Transverse colon (tissue), 4 donors: ENCODE results near the gene NEK9. TPM values are rescaled to one million over a fixed set of nuclear protein-coding genes. Genes with fewer than 3 reads are reported as not detected.
A peak's percentile ranks its signal among the peaks of the same experiment; 100 is the strongest.

ENCODE experiments used
- DNase-seq: peaks from one replicate; pipeline ENCODE4 v3.0.0-alpha.2; 2019
- H3K27ac ChIP-seq, 4 donors: fragments of 200-600 bp; sonication (generic); 2 replicates each; pipeline ENCODE4 v1.5.1; 2016 to 2018; ENCODE audit warnings: inconsistent platforms in 4 of 4
- H3K27me3 ChIP-seq: fragments of 200-600 bp; sonication (generic); 2 replicates; pipeline ENCODE4 v1.5.1; 2017; ENCODE audit warnings: inconsistent platforms
- H3K36me3 ChIP-seq, 4 donors: fragments of 200-600 bp; sonication (generic); 2 replicates each; pipeline ENCODE4 v1.5.1; 2017 to 2019; ENCODE audit warnings: inconsistent platforms in 4 of 4
- H3K4me1 ChIP-seq, 4 donors: fragments of 200-600 bp; sonication (generic); 2 replicates each; pipeline ENCODE4 v1.5.1; 2017 to 2020; ENCODE audit warnings: inconsistent platforms in 4 of 4
- H3K4me3 ChIP-seq, 4 donors: fragments of 200-600 bp; sonication (generic); 1 replicate in 1 of 4; 2 replicates in 3 of 4; pipeline versions ENCODE4 v1.5.1 to v1.6.1; 2017 to 2019; ENCODE audit warnings: inconsistent platforms in 4 of 4
- H3K9me3 ChIP-seq, 2 donors: fragments of 200-600 bp; sonication (generic); 2 replicates each; pipeline ENCODE4 v1.5.1; 2017 to 2019; ENCODE audit warnings: inconsistent platforms in 2 of 2
- EP300 ChIP-seq: sonication (generic); formaldehyde crosslinking; IDR thresholded peaks from one replicate; pipeline ENCODE4 v1.6.1; 2017; ENCODE audit warnings: antibody characterized with exemption, low read depth
- POLR2A ChIP-seq: fragments of 450-650 bp; IDR thresholded peaks from one replicate; pipeline ENCODE4 v1.6.1; 2016; ENCODE audit warnings: antibody characterized with exemption, mild to moderate bottlenecking, moderate library complexity
- POLR2AphosphoS5 ChIP-seq, 3 donors: sonication (generic); formaldehyde crosslinking; IDR thresholded peaks; one replicate each; pipeline ENCODE4 v1.6.1; 2016; ENCODE audit warnings: antibody characterized with exemption in 3 of 3
- WGBS, 2 donors: methylation state at CpG; one replicate each; pipeline ENCODE4 v1.1.5; 2018; ENCODE audit warnings: low coverage in 1 of 2; 5-methylcytosine and 5-hydroxymethylcytosine counted together
- in situ Hi-C, 4 donors: fragments of 200-750 bp; cut with MboI; loops; one replicate each; pipeline versions ENCODE4 v1.15.0 to v1.15.1; 2017; ENCODE audit warnings: low sequenced_read_pairs in 3 of 4, low pct_ligation_motif_present in 1 of 4, low pct_unique_long_range_greater_than_20kb in 1 of 4
- intact Hi-C: fragments of 100-400 bp; cut with DNase I; formaldehyde crosslinking; loops from one replicate; pipeline ENCODE4 v1.15.1; 2023; ENCODE audit warnings: low total_unique reads
- total RNA-seq, 4 donors: library from RNA; depleted of rRNA; stranded (reverse); fragments of >200 nt; gene quantifications; one replicate each; pipeline ENCODE4 v1.1.0, GENCODE V29; 2016
- TF ChIP-seq, protein P1 (sequence below), 5 experiments: fragments of 200-600 bp in 3 of 5; fragments of 450-650 bp in 2 of 5; sonication (generic) in 3 of 5; IDR thresholded peaks; 1 replicate in 2 of 5; 2 replicates in 3 of 5; pipeline ENCODE4 v1.5.1; 2016 to 2017; ENCODE audit warnings: antibody characterized with exemption in 5 of 5, inconsistent platforms in 3 of 5, mild to moderate bottlenecking in 2 of 5, moderate library complexity in 1 of 5

NEK9 gene
- total RNA-seq, 4 donors from 2014 or later, result 24.4 to 121 (median 53.4) TPM

DNA sequence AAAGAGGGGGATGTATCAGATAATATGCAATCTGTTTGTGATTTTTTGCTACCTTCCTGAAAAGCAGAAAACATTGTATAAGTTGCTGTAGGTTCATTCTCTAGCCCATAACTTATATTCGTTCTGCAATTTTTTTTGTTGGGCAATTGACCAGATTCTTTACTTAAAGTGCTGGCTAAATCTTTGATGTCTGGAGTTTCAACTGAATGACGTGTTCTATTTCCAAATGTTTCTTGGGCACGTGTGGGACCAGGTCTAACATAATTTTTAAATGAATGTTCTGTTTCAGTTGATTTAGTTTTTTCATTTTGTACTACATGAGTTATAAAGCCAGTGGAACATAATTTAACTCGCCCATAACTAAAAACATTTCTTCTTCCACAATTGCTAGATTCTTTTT lies 79.3 kb downstream of the NEK9 start:
- WGBS, 2 donors, result 90 to 92% methylated on average over 4 of the region's 4 CpGs
- peaks cover 10 to 61% (median 35%) of the 10 kb centered on the region in 4 donors for H3K4me1 ChIP-seq
- H3K4me3 ChIP-seq, result no peak overlapping the region
- in situ Hi-C loops, result no loop called here
- H3K9me3 ChIP-seq, result no peaks in the 10 kb centered on the region
- H3K27me3 ChIP-seq, result no peaks in the 10 kb centered on the region
- DNase-seq, result no peak
- peaks cover 0 to 9% (median 0%) of the 10 kb centered on the region in 4 donors for H3K36me3 ChIP-seq
- TF ChIP-seq POLR2A, result no peak
- TF ChIP-seq EP300, result no peak
- no peak for TF ChIP-seq POLR2AphosphoS5 (IDR thresholded peaks at IDR 0.05)
- TF ChIP-seq, protein P1, sequence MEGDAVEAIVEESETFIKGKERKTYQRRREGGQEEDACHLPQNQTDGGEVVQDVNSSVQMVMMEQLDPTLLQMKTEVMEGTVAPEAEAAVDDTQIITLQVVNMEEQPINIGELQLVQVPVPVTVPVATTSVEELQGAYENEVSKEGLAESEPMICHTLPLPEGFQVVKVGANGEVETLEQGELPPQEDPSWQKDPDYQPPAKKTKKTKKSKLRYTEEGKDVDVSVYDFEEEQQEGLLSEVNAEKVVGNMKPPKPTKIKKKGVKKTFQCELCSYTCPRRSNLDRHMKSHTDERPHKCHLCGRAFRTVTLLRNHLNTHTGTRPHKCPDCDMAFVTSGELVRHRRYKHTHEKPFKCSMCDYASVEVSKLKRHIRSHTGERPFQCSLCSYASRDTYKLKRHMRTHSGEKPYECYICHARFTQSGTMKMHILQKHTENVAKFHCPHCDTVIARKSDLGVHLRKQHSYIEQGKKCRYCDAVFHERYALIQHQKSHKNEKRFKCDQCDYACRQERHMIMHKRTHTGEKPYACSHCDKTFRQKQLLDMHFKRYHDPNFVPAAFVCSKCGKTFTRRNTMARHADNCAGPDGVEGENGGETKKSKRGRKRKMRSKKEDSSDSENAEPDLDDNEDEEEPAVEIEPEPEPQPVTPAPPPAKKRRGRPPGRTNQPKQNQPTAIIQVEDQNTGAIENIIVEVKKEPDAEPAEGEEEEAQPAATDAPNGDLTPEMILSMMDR (IDR thresholded peaks at IDR 0.05), result no peak
- no peak overlapping the region for H3K27ac ChIP-seq
- intact Hi-C loops, result no loop called here

DNA sequence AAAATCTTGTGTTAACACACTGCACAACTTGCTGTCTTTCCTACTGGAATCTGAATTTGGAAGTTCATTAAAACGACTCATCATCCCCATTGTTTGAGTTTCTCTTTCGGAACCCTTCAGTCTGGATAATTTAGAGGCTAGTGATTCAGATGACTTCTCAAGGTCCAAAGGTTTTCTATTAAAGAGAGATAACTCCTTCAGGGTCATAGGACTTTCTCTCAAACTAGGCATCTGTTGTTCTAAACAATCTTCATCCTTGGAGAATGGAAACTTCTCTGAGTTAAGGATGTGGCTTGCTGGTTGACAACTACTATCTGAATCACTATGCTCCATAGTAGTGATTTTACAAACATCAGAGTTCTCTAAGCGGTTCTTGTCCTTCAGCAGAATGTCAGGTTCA lies 79.9 kb downstream of the NEK9 start:
- no peak for DNase-seq
- Histone ChIP-seq H3K36me3 (peaks cover 0 to 9% (median 0%) of the 10 kb centered on the region in 4 donors), H3K27me3 (no peaks in the 10 kb centered on the region), H3K4me3 (no peak overlapping the region), H3K4me1 (peaks cover 10 to 67% (median 41%) of the 10 kb centered on the region in 4 donors), H3K9me3 (no peaks in the 10 kb centered on the region), H3K27ac (no peak overlapping the region)
- in situ Hi-C loops (no loop called here), intact Hi-C loops (no loop called here)
- WGBS, 2 donors, result 85 to 100% methylated on average over 1 to 3 of the region's 3 CpGs
- TF ChIP-seq, protein P1 (IDR thresholded peaks at IDR 0.05), result no peak
- no peak for TF ChIP-seq EP300
- TF ChIP-seq POLR2A, result no peak
- TF ChIP-seq POLR2AphosphoS5 (IDR thresholded peaks at IDR 0.05), result no peak

DNA sequence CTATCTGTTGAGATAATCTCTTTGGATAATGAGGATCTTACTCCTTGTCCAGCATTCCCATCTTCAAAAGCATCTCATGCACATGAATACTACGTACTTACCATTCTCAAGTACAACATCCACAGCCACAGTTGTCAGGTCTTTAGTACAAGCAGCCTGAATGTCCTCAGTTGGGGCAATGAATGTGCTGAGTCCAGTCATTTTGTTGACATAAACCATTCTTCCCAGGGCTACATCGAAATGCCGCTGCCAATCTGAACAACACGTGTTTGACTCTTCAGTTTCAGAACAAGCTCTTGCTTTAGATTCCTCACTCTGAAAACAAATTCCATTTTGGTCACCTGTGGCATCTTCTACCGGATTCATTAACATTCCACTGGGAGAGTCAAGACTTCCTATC lies 80.6 kb downstream of the NEK9 start:
- no peak for TF ChIP-seq EP300
- no peak for TF ChIP-seq POLR2AphosphoS5 (IDR thresholded peaks at IDR 0.05)
- TF ChIP-seq, protein P1 (IDR thresholded peaks at IDR 0.05), result no peak
- no peak for TF ChIP-seq POLR2A
- in situ Hi-C loops, result no loop called here
- Histone ChIP-seq H3K4me3 (no peak overlapping the region), H3K9me3 (no peaks in the 10 kb centered on the region), H3K4me1 (peaks cover 7 to 70% (median 43%) of the 10 kb centered on the region in 4 donors), H3K27ac (no peak overlapping the region), H3K36me3 (peaks cover 0 to 9% (median 0%) of the 10 kb centered on the region in 4 donors), H3K27me3 (no peaks in the 10 kb centered on the region)
- no peak for DNase-seq
- intact Hi-C loops, result no loop called here
- 92 to 96% methylated on average over 2 to 5 of the region's 5 CpGs for WGBS, 2 donors

DNA sequence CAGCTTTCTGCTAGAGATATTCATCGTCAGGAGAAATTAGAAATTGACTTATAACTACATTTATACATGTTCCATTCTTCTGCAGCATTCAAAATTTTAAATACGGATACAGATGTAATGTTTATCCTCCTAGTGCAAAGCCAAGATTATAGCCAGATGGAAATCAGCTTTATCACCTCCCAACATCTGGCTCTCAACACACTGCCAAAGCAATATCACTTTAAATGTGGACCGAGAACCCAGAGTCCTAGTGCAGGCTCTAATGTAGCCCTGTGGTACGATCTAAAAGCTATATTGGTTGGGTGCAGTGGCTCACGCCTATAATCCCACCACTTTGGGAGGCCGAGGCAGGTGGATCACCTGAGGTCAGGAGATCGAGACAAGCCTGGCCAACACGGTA lies 82.1 kb downstream of the NEK9 start:
- Histone ChIP-seq H3K36me3 (peaks cover 0 to 9% (median 0%) of the 10 kb centered on the region in 4 donors), H3K27ac (peak overlapping the region; percentile 1 to 51 (median 13)), H3K9me3 (no peaks in the 10 kb centered on the region), H3K4me3 (no peak overlapping the region), H3K4me1 (peaks cover 10 to 74% (median 45%) of the 10 kb centered on the region in 4 donors), H3K27me3 (no peaks in the 10 kb centered on the region)
- DNase-seq, result no peak
- intact Hi-C loops (no loop called here), in situ Hi-C loops (no loop called here)
- 51 to 56% methylated on average over 2 to 8 of the region's 8 CpGs for WGBS, 2 donors
- TF ChIP-seq, protein P1 (IDR thresholded peaks at IDR 0.05), result no peak
- no peak for TF ChIP-seq POLR2A
- no peak for TF ChIP-seq POLR2AphosphoS5 (IDR thresholded peaks at IDR 0.05)
- no peak for TF ChIP-seq EP300
